Measurements from ENCODE around the gene MTX1.

The MTX1 gene

GRCh38 chr1:155175281-155175926 is 33.1 kb upstream of the MTX1 start:
- peak overlapping the region; percentile 90 for H3K4me3 ChIP-seq (ENCODE audit: extremely low read depth, insufficient read depth, low read length, poor library complexity, severe bottlenecking)
- no peak overlapping the region for H3K27ac ChIP-seq (ENCODE audit: low read depth, low read length, severe bottlenecking)
- 82 to 86% methylated on average over 5 to 6 of the region's 12 CpGs for WGBS, 2 experiments (ENCODE audit: insufficient coverage in 2 of 2)

GRCh38 chr1:155175927-155176371 is 32.5 kb upstream of the MTX1 start:
- no peak overlapping the region for H3K4me3 ChIP-seq (ENCODE audit: extremely low read depth, insufficient read depth, low read length, poor library complexity, severe bottlenecking)
- no peak overlapping the region for H3K27ac ChIP-seq (ENCODE audit: low read depth, low read length, severe bottlenecking)
- peaks cover 7% of the 10 kb centered on the region for H3K4me1 ChIP-seq (ENCODE audit: control insufficient read depth, insufficient read depth, low read length, poor library complexity, severe bottlenecking)
- WGBS, 2 experiments (ENCODE audit: insufficient coverage in 2 of 2) = 100% methylated on average over 2 to 7 of the region's 9 CpGs
- peaks cover 47% of the 10 kb centered on the region for H3K36me3 ChIP-seq (ENCODE audit: control insufficient read depth, insufficient read depth, low read length)
- H3K9me3 ChIP-seq (ENCODE audit: control insufficient read depth, low read length) = no peaks in the 10 kb centered on the region

More at GRCh38 chr1:155175281-155175926, 33.1 kb upstream of the MTX1 start:
- H3K36me3 ChIP-seq (ENCODE audit: control insufficient read depth, insufficient read depth, low read length) = peaks cover 51% of the 10 kb centered on the region
- peaks cover 7% of the 10 kb centered on the region for H3K4me1 ChIP-seq (ENCODE audit: control insufficient read depth, insufficient read depth, low read length, poor library complexity, severe bottlenecking)
- no peaks in the 10 kb centered on the region for H3K9me3 ChIP-seq (ENCODE audit: control insufficient read depth, low read length)

GRCh38 chr1:155176544-155177071 is 31.9 kb upstream of the MTX1 start:
- H3K27ac ChIP-seq (ENCODE audit: low read depth, low read length, severe bottlenecking) = no peak overlapping the region
- WGBS, 2 experiments (ENCODE audit: insufficient coverage in 2 of 2) = 54 to 92% methylated on average over 5 of the region's 8 CpGs

GRCh38 chr1:155177192-155177917 is 31.1 kb upstream of the MTX1 start:
- H3K4me3 ChIP-seq (ENCODE audit: extremely low read depth, insufficient read depth, low read length, poor library complexity, severe bottlenecking) = no peak overlapping the region
- WGBS, 2 experiments (ENCODE audit: insufficient coverage in 2 of 2) = 85 to 93% methylated on average over 10 to 11 of the region's 11 CpGs
- H3K4me1 ChIP-seq (ENCODE audit: control insufficient read depth, insufficient read depth, low read length, poor library complexity, severe bottlenecking) = no peaks in the 10 kb centered on the region
- no peaks in the 10 kb centered on the region for H3K9me3 ChIP-seq (ENCODE audit: control insufficient read depth, low read length)
- H3K27ac ChIP-seq (ENCODE audit: low read depth, low read length, severe bottlenecking) = no peak overlapping the region
- H3K36me3 ChIP-seq (ENCODE audit: control insufficient read depth, insufficient read depth, low read length) = peaks cover 47% of the 10 kb centered on the region

More at GRCh38 chr1:155176544-155177071, 31.9 kb upstream of the MTX1 start:
- peaks cover 7% of the 10 kb centered on the region for H3K4me1 ChIP-seq (ENCODE audit: control insufficient read depth, insufficient read depth, low read length, poor library complexity, severe bottlenecking)
- no peak overlapping the region for H3K4me3 ChIP-seq (ENCODE audit: extremely low read depth, insufficient read depth, low read length, poor library complexity, severe bottlenecking)
- peaks cover 47% of the 10 kb centered on the region for H3K36me3 ChIP-seq (ENCODE audit: control insufficient read depth, insufficient read depth, low read length)
- no peaks in the 10 kb centered on the region for H3K9me3 ChIP-seq (ENCODE audit: control insufficient read depth, low read length)

GRCh38 chr1:155177918-155178281 is 30.6 kb upstream of the MTX1 start:
- peaks cover 47% of the 10 kb centered on the region for H3K36me3 ChIP-seq (ENCODE audit: control insufficient read depth, insufficient read depth, low read length)
- H3K4me1 ChIP-seq (ENCODE audit: control insufficient read depth, insufficient read depth, low read length, poor library complexity, severe bottlenecking) = no peaks in the 10 kb centered on the region
- no peak overlapping the region for H3K27ac ChIP-seq (ENCODE audit: low read depth, low read length, severe bottlenecking)
- 90 to 91% methylated on average over 8 to 9 of the region's 9 CpGs for WGBS, 2 experiments (ENCODE audit: insufficient coverage in 2 of 2)
- no peaks in the 10 kb centered on the region for H3K9me3 ChIP-seq (ENCODE audit: control insufficient read depth, low read length)
- H3K4me3 ChIP-seq (ENCODE audit: extremely low read depth, insufficient read depth, low read length, poor library complexity, severe bottlenecking) = no peak overlapping the region

- Histone ChIP-seq H3K4me3 (ENCODE audit: extremely low read depth, insufficient read depth, low read length, poor library complexity, severe bottlenecking) (no peak overlapping the region), H3K27ac (ENCODE audit: low read depth, low read length, severe bottlenecking) (no peak overlapping the region), H3K4me1 (ENCODE audit: control insufficient read depth, insufficient read depth, low read length, poor library complexity, severe bottlenecking) (no peaks in the 10 kb centered on the region), H3K36me3 (ENCODE audit: control insufficient read depth, insufficient read depth, low read length) (peaks cover 49% of the 10 kb centered on the region), H3K9me3 (ENCODE audit: control insufficient read depth, low read length) (no peaks in the 10 kb centered on the region)
- WGBS, 2 experiments (ENCODE audit: insufficient coverage in 2 of 2) = 95 to 97% methylated on average over 23 to 30 of the region's 30 CpGs
Observed at GRCh38 chr1:155178441-155179111, 29.9 kb upstream of the MTX1 start.

- no peak overlapping the region for H3K4me3 ChIP-seq (ENCODE audit: extremely low read depth, insufficient read depth, low read length, poor library complexity, severe bottlenecking)
- no peaks in the 10 kb centered on the region for H3K9me3 ChIP-seq (ENCODE audit: control insufficient read depth, low read length)
- H3K36me3 ChIP-seq (ENCODE audit: control insufficient read depth, insufficient read depth, low read length) = peaks cover 55% of the 10 kb centered on the region
- no peaks in the 10 kb centered on the region for H3K4me1 ChIP-seq (ENCODE audit: control insufficient read depth, insufficient read depth, low read length, poor library complexity, severe bottlenecking)
- no peak overlapping the region for H3K27ac ChIP-seq (ENCODE audit: low read depth, low read length, severe bottlenecking)
- WGBS, 2 experiments (ENCODE audit: insufficient coverage in 2 of 2) = 95 to 97% methylated on average over 30 to 31 of the region's 31 CpGs
Observed at GRCh38 chr1:155179112-155180031, 29.1 kb upstream of the MTX1 start.

GRCh38 chr1:155181371-155182051 is 27.0 kb upstream of the MTX1 start:
- 96% methylated on average over 14 to 16 of the region's 18 CpGs for WGBS, 2 experiments (ENCODE audit: insufficient coverage in 2 of 2)
- Histone ChIP-seq H3K4me3 (ENCODE audit: extremely low read depth, insufficient read depth, low read length, poor library complexity, severe bottlenecking) (no peak overlapping the region), H3K9me3 (ENCODE audit: control insufficient read depth, low read length) (no peaks in the 10 kb centered on the region), H3K36me3 (ENCODE audit: control insufficient read depth, insufficient read depth, low read length) (peaks cover 61% of the 10 kb centered on the region), H3K4me1 (ENCODE audit: control insufficient read depth, insufficient read depth, low read length, poor library complexity, severe bottlenecking) (no peaks in the 10 kb centered on the region), H3K27ac (ENCODE audit: low read depth, low read length, severe bottlenecking) (no peak overlapping the region)

- H3K27ac ChIP-seq (ENCODE audit: low read depth, low read length, severe bottlenecking) = no peak overlapping the region
- H3K36me3 ChIP-seq (ENCODE audit: control insufficient read depth, insufficient read depth, low read length) = peaks cover 57% of the 10 kb centered on the region
- 90 to 100% methylated on average over 2 to 7 of the region's 7 CpGs for WGBS, 2 experiments (ENCODE audit: insufficient coverage in 2 of 2)
- H3K4me3 ChIP-seq (ENCODE audit: extremely low read depth, insufficient read depth, low read length, poor library complexity, severe bottlenecking) = no peak overlapping the region
- H3K4me1 ChIP-seq (ENCODE audit: control insufficient read depth, insufficient read depth, low read length, poor library complexity, severe bottlenecking) = no peaks in the 10 kb centered on the region
- no peaks in the 10 kb centered on the region for H3K9me3 ChIP-seq (ENCODE audit: control insufficient read depth, low read length)
Observed at GRCh38 chr1:155182052-155182550, 26.4 kb upstream of the MTX1 start.

All from mesodermal cell (in vitro differentiated cells).